OCI-M2 (cell line): ENCODE results near the gene PROK2.

Experiments used
- DNase-seq: peaks from one replicate; lab custom pipeline; 2025; ENCODE audit not compliant: unreplicated experiment; lab: John Stamatoyannopoulos, UW

PROK2 gene

GRCh38 chr3:71787851-71788405 lies 3.0 kb upstream of the PROK2 start:
- DNase-seq: no peak

- DNase-seq: no peak
Measured at GRCh38 chr3:71786551-71786950, 1.6 kb upstream of the PROK2 start.

GRCh38 chr3:71786217-71786549 lies 1.2 kb upstream of the PROK2 start:
- DNase-seq: no peak

GRCh38 chr3:71785532-71786216 lies 726 bp upstream of the PROK2 start:
- no peak for DNase-seq

- no peak for DNase-seq
Measured at GRCh38 chr3:71784201-71784913, 591 bp downstream of the PROK2 start.

GRCh38 chr3:71783152-71783551 lies 1.8 kb downstream of the PROK2 start:
- no peak for DNase-seq

GRCh38 chr3:71780430-71780829 lies 4.5 kb downstream of the PROK2 start:
- DNase-seq: no peak

GRCh38 chr3:71779674-71780377 lies 5.1 kb downstream of the PROK2 start:
- DNase-seq: no peak

- no peak for DNase-seq
Measured at GRCh38 chr3:71778353-71778752, 6.6 kb downstream of the PROK2 start.

DNA sequence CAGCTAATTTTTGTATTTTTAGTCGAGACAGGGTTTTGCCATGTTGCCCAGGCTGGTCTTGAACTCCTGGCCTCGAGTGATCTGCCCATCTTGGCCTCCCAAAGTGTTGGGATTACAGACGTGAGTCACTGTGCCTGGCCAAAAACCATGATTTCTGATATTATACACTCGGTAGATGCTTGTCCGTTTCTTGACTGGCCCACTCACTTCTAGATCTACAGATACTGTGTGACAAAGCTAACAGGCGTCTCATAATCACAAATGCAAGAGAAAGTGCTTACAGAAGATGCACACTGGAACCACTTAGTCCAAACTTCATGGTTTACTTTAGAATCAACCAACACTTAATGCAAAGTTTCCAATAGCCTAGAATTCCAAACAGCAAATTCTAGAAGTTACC lies 8.4 kb downstream of the PROK2 start:
- no peak for DNase-seq

GRCh38 chr3:71771884-71772283 lies 13.1 kb downstream of the PROK2 start:
- no peak for DNase-seq

DNA sequence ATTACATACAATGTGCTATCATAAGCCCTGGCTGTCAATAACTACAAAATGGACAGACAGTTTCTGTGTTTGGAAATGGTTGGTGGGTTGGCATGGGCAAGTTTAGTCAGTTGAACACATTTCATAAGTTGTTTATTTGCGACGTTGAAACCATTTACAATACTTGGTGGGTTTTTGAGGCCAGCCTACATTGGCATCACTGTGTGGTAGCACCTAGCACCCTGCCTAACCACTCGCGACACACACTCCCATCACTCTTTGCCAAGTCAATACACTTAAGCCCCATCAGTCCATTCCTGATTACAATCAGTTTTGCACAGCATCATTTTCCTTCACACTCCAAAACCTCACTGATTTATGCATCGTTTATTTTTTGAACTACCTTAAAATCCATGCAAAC lies 13.8 kb downstream of the PROK2 start:
- no peak for DNase-seq

GRCh38 chr3:71763426-71763825 lies 21.5 kb downstream of the PROK2 start:
- no peak for DNase-seq

- DNase-seq: no peak
Measured at GRCh38 chr3:71760140-71760539, 24.8 kb downstream of the PROK2 start.

GRCh38 chr3:71759401-71759800 lies 25.5 kb downstream of the PROK2 start:
- no peak for DNase-seq

GRCh38 chr3:71758091-71758490 lies 26.9 kb downstream of the PROK2 start:
- DNase-seq: no peak

GRCh38 chr3:71754610-71755253 lies 30.2 kb downstream of the PROK2 start:
- DNase-seq: no peak

GRCh38 chr3:71753701-71754609 lies 31.0 kb downstream of the PROK2 start, which contains the start of gene GPR27:
Gene GPR27, plus strand, starts transcription at chr3:71753855. Its CDS starts 195 bp downstream, at chr3:71754050.
- DNase-seq: no peak

GRCh38 chr3:71752831-71753700 lies 31.9 kb downstream of the PROK2 start:
- no peak for DNase-seq
